ENCODE data around the gene TOE1. TPM values are rescaled to one million over a fixed set of nuclear protein-coding genes. Genes with fewer than 3 reads are reported as not detected.

The TOE1 gene
- total and polyA plus RNA-seq, 2 of the 8 experiments (the other 6 are each of a cell fraction or from before 2014, with no cell fraction given) = 15.2 to 25.8 TPM

DNA sequence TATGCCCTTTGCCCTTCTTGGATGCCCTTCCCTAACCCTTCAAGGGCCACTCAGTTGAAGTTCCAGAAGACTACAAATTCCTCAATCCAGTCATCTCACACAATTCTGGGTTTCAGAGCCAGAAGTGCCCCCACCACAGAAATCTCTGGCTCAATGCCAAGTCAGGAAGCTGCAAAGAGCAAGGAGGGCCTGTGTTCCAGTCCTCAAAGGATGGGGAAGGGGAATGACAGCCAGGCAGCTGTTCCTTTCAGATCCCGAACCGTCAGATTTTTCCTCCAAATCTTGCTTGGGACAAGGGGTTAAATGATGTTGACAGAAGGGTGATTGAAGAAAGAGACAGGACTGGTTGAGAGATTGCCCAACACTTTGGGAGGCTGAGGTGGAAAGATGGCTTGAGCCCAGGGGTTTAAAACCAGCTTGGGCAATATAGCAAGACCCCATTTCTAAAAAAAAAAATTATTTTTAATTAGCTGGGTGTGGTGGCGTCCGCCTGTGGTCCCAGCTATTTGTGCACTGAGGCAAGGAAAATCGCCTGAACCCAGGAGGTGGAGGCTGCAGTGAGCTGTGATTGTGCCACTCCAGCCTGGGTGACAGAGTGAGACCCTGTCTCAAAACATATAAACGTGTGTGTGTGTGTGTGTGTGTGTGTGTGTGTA lies 14.0 kb upstream of the TOE1 start:
- POLR2A ChIA-PET (ENCODE audit: partially characterized antibody) = interaction anchor here (0.6 to 16.3 kb wide), 21 partner anchors 11 to 526 kb away, joined by 3 to 472 read pairs (median 5); partner anchors contain the start of genes CCDC163, HECTD3, MMACHC and MUTYH
- Histone ChIP-seq H2BK15ac (ENCODE audit: low read length) (0 out of 2 replicates have a peak overlapping the region, but pooled peaks have one; percentile 21), H3K18ac (ENCODE audit: extremely low read depth, low read length) (peak overlapping the region; percentile 51; the same call in 1 of the 2 replicates), H3K56ac (replicated peaks; ENCODE audit: insufficient read length, low read depth, low read length) (no peak overlapping the region), H3K27ac (ENCODE audit: low read depth, low read length) (peak overlapping the region; percentile 49; the same call in 1 of the 2 replicates), H3K36me3 (ENCODE audit: control insufficient read depth in 2 of 4, insufficient read depth in 4 of 4, low read length in 3 of 4) (peaks cover 0 to 19% (median 0%) of the 10 kb centered on the region in 4 experiments; a peak in 2 of 8 replicates), H3K23me2 (ENCODE audit: low read depth, low read length) (peaks cover 11% of the 10 kb centered on the region; the same call in 1 of the 2 replicates), H4K8ac (ENCODE audit: extremely low read depth, insufficient read depth, low read length) (no peak overlapping the region), H4K5ac (ENCODE audit: insufficient read length, low read depth, low read length) (peak overlapping the region; percentile 55), H2AK5ac (ENCODE audit: low read depth, low read length) (0 out of 2 replicates have a peak overlapping the region, but pooled peaks have one; percentile 91), H3K23ac (ENCODE audit: insufficient read length) (no peak overlapping the region), H4K91ac (replicated peaks; ENCODE audit: insufficient read length, low read length) (peak overlapping the region; percentile 20), H3K4me1 (replicated peaks in 1 of 4; ENCODE audit: control insufficient read depth in 3 of 4, insufficient read depth in 4 of 4, low read length in 3 of 4) (peaks cover 10 to 24% (median 16%) of the 10 kb centered on the region in 4 experiments), H3K4me2 (ENCODE audit: insufficient read depth in 1 of 2, low read depth in 2 of 2, low read length in 2 of 2) (peak overlapping the region; percentile 71 to 89), H4K20me1 (replicated peaks in 1 of 2; ENCODE audit: control insufficient read depth in 1 of 2, insufficient read depth in 2 of 2, low read length in 2 of 2) (peaks cover 0 to 2% of the 10 kb centered on the region in 2 experiments), H3K9me3 (ENCODE audit: insufficient read depth in 2 of 2, low read depth in 1 of 2, low read length in 1 of 2) (no peaks in the 10 kb centered on the region), H3K4ac (replicated peaks; ENCODE audit: insufficient read length, low read depth, low read length) (no peak overlapping the region), H3K27me3 (replicated peaks in 1 of 4; ENCODE audit: control insufficient read depth in 3 of 4, extremely low read depth in 1 of 4, insufficient read depth in 3 of 4, low read length in 3 of 4) (no peaks in the 10 kb centered on the region), H2BK5ac (ENCODE audit: low read depth, low read length) (peak overlapping the region; percentile 64; the same call in 1 of the 2 replicates), H3K9ac (replicated peaks in 1 of 4; ENCODE audit: extremely low read depth in 1 of 4, low read depth in 3 of 4, low read length in 3 of 4) (peak overlapping the region in 1 of 4 experiments; percentile 86; a peak in 1 of 7 replicates), H2BK20ac (ENCODE audit: low read length) (no peak overlapping the region; the same call in 1 of the 2 replicates), H3K79me2 (ENCODE audit: control insufficient read depth in 1 of 2, insufficient read depth in 2 of 2, low read length in 2 of 2) (peaks cover 3 to 22% of the 10 kb centered on the region in 2 experiments; a peak in 3 of 4 replicates), H2BK12ac (ENCODE audit: low read depth, low read length) (peak overlapping the region; percentile 77), H3K4me3 (ENCODE audit: extremely low read depth in 1 of 4, insufficient read depth in 2 of 4, low read depth in 3 of 4, low read length in 4 of 4) (peak overlapping the region; percentile 61 to 69 (median 64); a peak in 6 of 8 replicates), H3K14ac (ENCODE audit: insufficient read length) (no peak overlapping the region), H3K79me1 (ENCODE audit: low read depth, low read length) (peaks cover 5% of the 10 kb centered on the region; the same call in 1 of the 2 replicates), H2AFZ (ENCODE audit: low read length) (no peak overlapping the region), H2BK120ac (replicated peaks; ENCODE audit: low read depth, low read length) (no peak overlapping the region)
- 58% methylated on average over 6 of the region's 6 CpGs; no CpG with 5 or more reads in 1 of the 2 experiments for WGBS, 2 experiments (ENCODE audit: extremely low coverage in 1 of 2, insufficient coverage in 1 of 2, insufficient read length in 1 of 2, insufficient replicate concordance in 2 of 2, low coverage in 1 of 2, low lambda C conversion rate in 2 of 2, missing lambda C conversion rate in 1 of 2)
- TF ChIP-seq POLR2A (IDR thresholded peaks at IDR 0.05; ENCODE audit: control extremely low read depth in 1 of 2, low read depth in 2 of 2, low read length in 2 of 2) (no peak), CEBPB (IDR thresholded peaks at IDR 0.05; ENCODE audit: low read depth, low read length) (peak; percentile 21; the same call in 1 of the 2 replicates), CHD1 (IDR thresholded peaks at IDR 0.05; ENCODE audit: low read depth, low read length) (no peak), SUZ12 (IDR thresholded peaks at IDR 0.05; ENCODE audit: low read length) (no peak), RAD21 (IDR thresholded peaks at IDR 0.05 in 1 of 2, conservative IDR thresholded peaks at IDR 0.05 in 1 of 2; ENCODE audit: low read depth in 2 of 2, low read length in 2 of 2) (no peak)
- no peak for FAIRE-seq
- DNase-seq (ENCODE audit: low read depth in 1 of 2, low spot score in 2 of 2) = no peak
- CTCF ChIA-PET (ENCODE audit: partially characterized antibody) = interaction anchor here (0.6 to 5.3 kb wide), 9 partner anchors 22 to 526 kb away, joined by 3 to 29 read pairs (median 4); partner anchors contain the start of gene PLK3
